Cardiac muscle cell (in vitro differentiated cells and primary cell): ENCODE measurements around the gene MYDGF. TPM values are rescaled to one million over a fixed set of nuclear protein-coding genes. Genes with fewer than 3 reads are reported as not detected.
"Not testable (repeated sequence)": the region's sequence is repeated elsewhere in the genome, so short reads cannot be mapped to it uniquely, and the experiment has no call there.

Experiments used
- DNase-seq, 2 donors: peaks; one replicate each; pipeline versions ENCODE4 v3.0.0 to v3.0.0-alpha.2; 2010 to 2017; ENCODE audit warnings: low read depth in 1 of 2, low spot score in 1 of 2
- H3K27ac ChIP-seq: fragments of 200-600 bp; sonication (generic); 2 replicates; pipeline ENCODE4 v1.5.1; 2016
- H3K27me3 ChIP-seq: fragments of 200-600 bp; sonication (generic); 2 replicates; pipeline ENCODE4 v1.6.0; 2016; ENCODE audit warnings: control low read depth
- H3K36me3 ChIP-seq: fragments of 200-600 bp; sonication (generic); 2 replicates; pipeline ENCODE4 v1.5.1; 2016; ENCODE audit warnings: control low read depth
- H3K4me1 ChIP-seq: fragments of 200-600 bp; sonication (generic); 2 replicates; pipeline ENCODE4 v1.8.1; 2017; ENCODE audit warnings: low read depth, mild to moderate bottlenecking, mixed run types
- H3K4me3 ChIP-seq: fragments of 200-600 bp; sonication (generic); 2 replicates; pipeline ENCODE4 v1.5.1; 2016; ENCODE audit warnings: mild to moderate bottlenecking
- H3K9me3 ChIP-seq: fragments of 200-600 bp; sonication (generic); 2 replicates; pipeline ENCODE4 v1.5.1; 2017; ENCODE audit warnings: low read depth, mild to moderate bottlenecking, control low read depth
- CTCF ChIP-seq: IDR thresholded peaks from 2 replicates; pipeline ENCODE4 v1.5.1; 2012; ENCODE audit warnings: low read depth, mild to moderate bottlenecking, low read length
- polyA plus RNA-seq: library from polyadenylated mRNA; unstranded; fragments of >200 nt; fragmentation: Nextera tagmentation; extraction: Ambion mirVana; gene quantifications from 2 replicates; pipeline ENCODE4 v1.2.1, GENCODE V29; 2016
- total RNA-seq: library from RNA; depleted of rRNA; stranded (reverse); fragments of >200 nt; gene quantifications from 2 replicates; pipeline ENCODE4 v1.2.3, GENCODE V29; 2016

The MYDGF gene
- total and polyA plus RNA-seq, 2 experiments from 2014 or later, result 47.9 to 206 TPM

- Histone ChIP-seq H3K4me1 (no peaks in the 10 kb centered on the region), H3K9me3 (no peaks in the 10 kb centered on the region), H3K4me3 (no peak overlapping the region), H3K27ac (no peak overlapping the region), H3K36me3 (peaks cover 27% of the 10 kb centered on the region), H3K27me3 (no peaks in the 10 kb centered on the region)
- TF ChIP-seq CTCF, result no peak
- DNase-seq, result no peak
Observed at GRCh38 chr19:4715529-4716221, 45.5 kb upstream of the MYDGF start.

- peaks cover 27% of the 10 kb centered on the region for H3K36me3 ChIP-seq
- H3K27me3 ChIP-seq, H3K4me3 ChIP-seq, DNase-seq, H3K4me1 ChIP-seq, H3K27ac ChIP-seq, H3K9me3 ChIP-seq: not testable (repeated sequence)
Observed at GRCh38 chr19:4715178-4715528, 45.0 kb upstream of the MYDGF start.

- H3K9me3 ChIP-seq, result no peaks in the 10 kb centered on the region
- TF ChIP-seq CTCF, result no peak
- H3K4me3 ChIP-seq, result no peak overlapping the region
- H3K27me3 ChIP-seq, result no peaks in the 10 kb centered on the region
- H3K4me1 ChIP-seq, result no peaks in the 10 kb centered on the region
- H3K36me3 ChIP-seq, result peaks cover 27% of the 10 kb centered on the region
- H3K27ac ChIP-seq, result no peak overlapping the region
- DNase-seq, result no peak
Observed at GRCh38 chr19:4714016-4714415, 43.9 kb upstream of the MYDGF start.

- DNase-seq, result peak in 1 of 2 donors; percentile 91
- no peak overlapping the region for H3K27ac ChIP-seq
- TF ChIP-seq CTCF, result no peak
- no peak overlapping the region for H3K4me3 ChIP-seq
- no peaks in the 10 kb centered on the region for H3K27me3 ChIP-seq
- H3K9me3 ChIP-seq, result no peaks in the 10 kb centered on the region
- H3K36me3 ChIP-seq, result peaks cover 24% of the 10 kb centered on the region
- no peaks in the 10 kb centered on the region for H3K4me1 ChIP-seq
Observed at GRCh38 chr19:4713384-4713951, 43.3 kb upstream of the MYDGF start.

- no peak for DNase-seq
- no peak for TF ChIP-seq CTCF
Observed at GRCh38 chr19:4712771-4713170, 42.6 kb upstream of the MYDGF start.

GRCh38 chr19:4711211-4711610, 41.1 kb upstream of the MYDGF start:
- no peak for DNase-seq
- Histone ChIP-seq H3K27ac (no peak overlapping the region), H3K4me3 (no peak overlapping the region), H3K9me3 (no peaks in the 10 kb centered on the region), H3K4me1 (no peaks in the 10 kb centered on the region), H3K27me3 (no peaks in the 10 kb centered on the region), H3K36me3 (peaks cover 19% of the 10 kb centered on the region)
- no peak for TF ChIP-seq CTCF

More at GRCh38 chr19:4712771-4713170, 42.6 kb upstream of the MYDGF start:
- Histone ChIP-seq H3K9me3 (no peaks in the 10 kb centered on the region), H3K4me3 (no peak overlapping the region), H3K27me3 (no peaks in the 10 kb centered on the region), H3K27ac (no peak overlapping the region), H3K36me3 (peaks cover 21% of the 10 kb centered on the region), H3K4me1 (no peaks in the 10 kb centered on the region)
